OCI-M2 (cell line): ENCODE results near the gene KIF1A.
A peak's percentile ranks its signal among the peaks of the same experiment; 100 is the strongest.

Experiments
- DNase-seq: peaks from one replicate; lab custom pipeline; 2025; ENCODE audit not compliant: unreplicated experiment; lab: John Stamatoyannopoulos, UW

Gene KIF1A, protein sequence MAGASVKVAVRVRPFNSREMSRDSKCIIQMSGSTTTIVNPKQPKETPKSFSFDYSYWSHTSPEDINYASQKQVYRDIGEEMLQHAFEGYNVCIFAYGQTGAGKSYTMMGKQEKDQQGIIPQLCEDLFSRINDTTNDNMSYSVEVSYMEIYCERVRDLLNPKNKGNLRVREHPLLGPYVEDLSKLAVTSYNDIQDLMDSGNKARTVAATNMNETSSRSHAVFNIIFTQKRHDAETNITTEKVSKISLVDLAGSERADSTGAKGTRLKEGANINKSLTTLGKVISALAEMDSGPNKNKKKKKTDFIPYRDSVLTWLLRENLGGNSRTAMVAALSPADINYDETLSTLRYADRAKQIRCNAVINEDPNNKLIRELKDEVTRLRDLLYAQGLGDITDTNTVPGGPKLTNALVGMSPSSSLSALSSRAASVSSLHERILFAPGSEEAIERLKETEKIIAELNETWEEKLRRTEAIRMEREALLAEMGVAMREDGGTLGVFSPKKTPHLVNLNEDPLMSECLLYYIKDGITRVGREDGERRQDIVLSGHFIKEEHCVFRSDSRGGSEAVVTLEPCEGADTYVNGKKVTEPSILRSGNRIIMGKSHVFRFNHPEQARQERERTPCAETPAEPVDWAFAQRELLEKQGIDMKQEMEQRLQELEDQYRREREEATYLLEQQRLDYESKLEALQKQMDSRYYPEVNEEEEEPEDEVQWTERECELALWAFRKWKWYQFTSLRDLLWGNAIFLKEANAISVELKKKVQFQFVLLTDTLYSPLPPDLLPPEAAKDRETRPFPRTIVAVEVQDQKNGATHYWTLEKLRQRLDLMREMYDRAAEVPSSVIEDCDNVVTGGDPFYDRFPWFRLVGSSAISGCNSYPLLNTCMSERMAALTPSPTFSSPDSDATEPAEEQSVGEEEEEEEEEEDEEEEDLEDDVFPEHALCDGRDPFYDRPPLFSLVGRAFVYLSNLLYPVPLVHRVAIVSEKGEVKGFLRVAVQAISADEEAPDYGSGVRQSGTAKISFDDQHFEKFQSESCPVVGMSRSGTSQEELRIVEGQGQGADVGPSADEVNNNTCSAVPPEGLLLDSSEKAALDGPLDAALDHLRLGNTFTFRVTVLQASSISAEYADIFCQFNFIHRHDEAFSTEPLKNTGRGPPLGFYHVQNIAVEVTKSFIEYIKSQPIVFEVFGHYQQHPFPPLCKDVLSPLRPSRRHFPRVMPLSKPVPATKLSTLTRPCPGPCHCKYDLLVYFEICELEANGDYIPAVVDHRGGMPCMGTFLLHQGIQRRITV (N-terminal part only)

DNA sequence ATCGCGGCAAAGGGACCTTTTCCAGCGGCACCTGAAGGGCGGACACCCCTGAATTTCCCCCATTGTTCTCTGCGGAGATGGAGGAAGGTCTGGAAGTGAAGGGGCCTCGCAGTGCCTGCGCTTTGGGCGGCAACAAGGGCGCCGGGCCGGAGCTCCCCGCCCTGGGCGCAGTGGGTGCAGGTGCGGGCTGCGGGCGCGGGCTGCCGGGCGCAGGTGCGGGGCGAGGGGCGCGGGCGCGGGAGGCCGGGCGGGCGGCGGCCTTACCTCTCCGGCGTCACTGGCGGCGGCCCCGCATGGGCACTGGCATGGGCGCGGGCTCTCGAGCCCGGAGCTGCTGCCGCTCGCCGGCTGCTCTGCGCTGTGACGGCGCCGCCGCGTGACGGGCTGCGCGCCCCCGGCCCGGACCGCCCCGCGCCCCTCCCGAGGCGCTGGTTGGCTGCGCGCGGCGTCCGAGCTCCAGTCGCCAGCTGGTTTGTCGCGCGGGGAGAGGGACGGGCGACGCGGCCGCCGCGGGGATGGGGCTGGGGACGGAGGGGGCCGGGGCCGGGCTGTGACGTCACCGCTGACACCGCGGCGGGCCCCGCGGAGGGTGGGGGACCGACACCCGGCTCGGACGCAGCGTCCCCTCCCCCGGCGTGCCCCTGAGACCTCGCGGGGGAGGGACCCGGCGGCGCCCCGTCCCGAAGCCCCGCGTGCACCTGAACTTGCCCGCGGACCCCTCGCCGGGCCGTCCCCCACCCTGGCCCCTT, at the start of gene KIF1A:
Gene KIF1A (minus strand): TSS at position 362 of the 749 bp plus-strand sequence. CDS start 22,467 bp downstream, outside the sequence.
- DNase-seq = no peak

DNA sequence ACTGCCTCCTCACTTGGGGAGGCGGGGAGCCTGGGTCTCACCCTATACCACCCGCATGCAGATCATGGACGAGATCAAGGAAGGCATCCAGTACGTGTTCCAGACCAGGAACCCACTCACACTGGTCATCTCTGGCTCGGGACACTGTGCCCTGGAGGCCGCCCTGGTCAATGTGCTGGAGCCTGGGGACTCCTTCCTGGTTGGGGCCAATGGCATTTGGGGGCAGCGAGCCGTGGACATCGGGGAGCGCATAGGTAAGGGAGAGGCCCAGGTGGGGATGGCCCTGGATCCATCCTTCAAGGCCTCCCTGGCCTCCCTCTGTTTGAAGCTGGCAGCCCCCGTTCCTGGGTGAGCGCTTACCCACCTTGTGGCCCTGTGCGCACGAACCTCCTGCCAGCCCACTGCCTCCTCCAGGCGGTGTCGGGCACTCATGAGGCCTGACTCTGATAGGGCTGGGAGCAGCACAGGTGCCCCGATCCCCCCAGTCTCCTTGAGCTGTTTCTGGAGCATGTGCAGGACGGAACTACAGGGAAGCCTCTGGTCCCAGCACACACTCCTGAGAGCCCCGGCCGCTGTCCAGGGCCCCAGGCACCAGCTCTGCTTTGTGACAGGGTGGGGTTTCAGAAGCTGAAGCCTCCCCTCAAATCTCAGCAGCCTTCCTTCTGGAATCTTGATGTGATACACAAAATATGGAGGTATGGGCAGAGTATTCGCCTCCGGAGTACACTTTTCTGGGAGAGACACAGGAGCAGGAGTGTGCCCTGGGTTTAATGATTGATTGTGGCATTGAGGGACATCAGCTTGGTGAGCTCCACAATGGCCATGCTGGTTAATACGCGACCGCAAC, 49.3 kb upstream of the KIF1A start:
- no peak for DNase-seq

DNA sequence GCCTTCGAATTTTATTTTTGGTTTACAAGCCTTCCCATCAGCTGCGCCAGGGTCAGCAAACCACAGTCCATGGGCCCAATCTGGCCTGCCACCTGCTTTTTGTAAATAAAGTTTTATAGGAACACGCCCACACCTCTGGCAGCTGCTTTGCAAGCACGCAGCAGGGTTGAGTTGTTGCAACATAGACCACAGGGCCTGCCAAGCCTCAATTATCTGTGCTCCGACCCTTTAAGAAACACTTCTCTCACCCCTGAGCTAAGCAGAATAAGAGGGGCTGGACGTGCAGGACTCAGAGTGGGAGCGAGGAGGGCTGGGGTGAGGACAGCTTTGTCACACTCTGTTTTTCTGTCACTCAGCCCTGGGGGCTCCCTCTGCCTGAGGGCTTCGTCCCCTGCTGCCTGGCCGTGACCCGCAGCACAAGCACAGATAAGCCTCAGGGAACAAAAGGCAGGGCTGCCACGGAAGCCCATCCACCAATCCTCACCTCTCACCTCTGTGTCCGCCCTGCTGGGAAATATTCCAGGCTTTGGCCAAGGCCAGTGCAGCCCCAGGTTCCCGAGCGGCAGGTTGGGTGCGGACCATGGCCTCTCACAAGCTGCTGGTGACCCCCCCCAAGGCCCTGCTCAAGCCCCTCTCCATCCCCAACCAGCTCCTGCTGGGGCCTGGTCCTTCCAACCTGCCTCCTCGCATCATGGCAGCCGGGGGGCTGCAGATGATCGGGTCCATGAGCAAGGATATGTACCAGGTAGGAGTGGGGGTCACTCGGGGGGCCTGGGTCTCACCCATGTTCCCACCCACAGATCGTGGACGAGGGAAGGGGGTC, 48.5 kb upstream of the KIF1A start, which contains the start of gene AGXT:
Gene AGXT (plus strand): TSS at position 539 of the 823 bp plus-strand sequence. CDS start 42 bp downstream, at position 581.
- DNase-seq = no peak

DNA sequence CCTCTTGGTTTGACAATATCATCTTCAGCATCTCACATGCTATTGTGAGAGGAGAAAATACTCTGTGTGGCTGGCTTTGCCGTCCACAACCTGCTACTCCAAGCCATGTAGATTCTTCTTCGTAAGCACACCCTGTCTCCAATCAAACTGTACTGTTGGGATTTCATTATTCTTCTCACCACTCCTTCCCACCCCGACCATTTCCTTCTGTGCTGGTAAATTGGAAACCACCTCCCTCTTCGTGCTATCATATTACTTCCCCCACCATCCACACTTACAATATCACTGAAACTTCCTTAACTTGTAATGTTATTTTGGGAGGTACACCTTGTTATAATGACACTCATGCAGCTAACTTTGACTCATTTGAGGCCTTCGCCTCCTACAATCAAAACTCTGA, 45.4 kb upstream of the KIF1A start:
- DNase-seq = no peak

DNA sequence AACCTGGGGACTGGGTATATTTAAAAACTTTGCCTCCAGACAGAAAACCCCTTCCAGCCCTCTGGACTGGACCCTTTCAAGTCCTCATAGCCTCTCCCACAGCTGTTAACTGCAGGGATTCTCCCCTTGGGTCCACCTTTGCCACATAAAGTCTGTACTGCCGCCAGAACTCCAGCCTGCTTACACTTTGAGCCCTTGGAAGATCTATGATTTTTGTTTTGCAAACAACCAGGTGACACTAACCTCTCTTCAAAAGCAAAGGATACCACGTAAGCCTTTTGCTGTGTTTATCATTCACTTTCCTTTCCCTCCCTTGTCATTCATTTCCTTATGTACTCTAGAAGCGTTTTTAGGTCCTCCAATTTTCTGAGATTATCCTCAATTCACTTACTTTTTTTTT, 44.5 kb upstream of the KIF1A start:
- no peak for DNase-seq

DNA sequence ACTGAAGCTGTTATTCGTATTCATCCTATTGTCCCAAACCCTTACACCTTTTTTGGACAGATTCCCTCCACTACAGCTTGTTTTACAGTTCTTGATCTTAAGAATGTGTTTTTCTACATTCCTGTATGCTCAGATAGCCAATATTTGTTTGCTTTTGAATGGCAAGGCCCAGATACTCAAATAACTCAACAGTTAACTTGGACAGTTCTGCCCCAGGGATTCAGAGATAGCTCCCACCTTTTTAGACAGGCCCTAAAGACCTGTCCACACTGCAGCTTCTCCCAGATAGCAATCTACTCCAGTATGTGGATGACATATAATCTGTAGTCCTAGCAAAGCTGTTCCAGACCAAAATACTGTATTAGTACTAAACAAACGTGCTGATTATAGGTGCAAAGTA, 41.5 kb upstream of the KIF1A start:
- DNase-seq = no peak

DNA sequence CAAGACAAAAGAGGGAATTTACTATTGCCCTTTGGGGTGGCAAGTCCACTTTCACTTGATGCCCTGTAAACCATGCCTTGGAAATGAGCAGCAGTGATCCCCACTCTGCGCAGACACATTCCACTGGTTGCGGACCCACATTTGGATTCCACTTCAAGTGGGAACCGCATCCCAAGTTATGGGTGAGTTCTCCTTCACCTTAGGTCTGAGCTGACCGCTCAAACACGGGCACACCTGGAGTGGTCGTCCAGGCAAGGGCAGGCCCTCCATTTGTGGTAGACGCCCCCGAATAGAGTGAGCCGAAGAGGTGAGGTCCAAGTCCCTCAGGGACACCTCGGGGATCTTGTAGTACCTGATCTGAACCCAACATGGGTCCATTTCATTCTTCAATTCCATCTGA, 38.9 kb upstream of the KIF1A start:
- no peak for DNase-seq

DNA sequence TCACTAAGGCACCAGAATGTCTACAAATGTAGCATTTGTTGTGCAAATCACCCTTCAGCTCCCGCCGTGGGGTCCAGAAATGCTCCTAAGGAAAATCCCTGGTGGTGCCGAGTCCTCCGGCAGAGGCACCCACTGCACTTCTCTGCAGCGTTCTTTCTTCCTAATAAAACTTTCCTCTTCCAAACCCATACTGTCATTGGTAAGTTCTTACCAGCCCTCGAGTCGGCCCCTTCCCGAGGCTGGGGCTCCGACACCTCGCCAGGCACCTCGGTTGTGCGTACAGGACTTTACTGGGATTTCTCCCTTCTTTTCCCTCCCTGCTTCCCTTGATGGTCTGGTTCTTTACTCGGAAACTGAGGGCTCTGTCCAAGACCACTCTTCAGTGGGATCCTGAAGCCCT, 38.3 kb upstream of the KIF1A start:
- DNase-seq = no peak

DNA sequence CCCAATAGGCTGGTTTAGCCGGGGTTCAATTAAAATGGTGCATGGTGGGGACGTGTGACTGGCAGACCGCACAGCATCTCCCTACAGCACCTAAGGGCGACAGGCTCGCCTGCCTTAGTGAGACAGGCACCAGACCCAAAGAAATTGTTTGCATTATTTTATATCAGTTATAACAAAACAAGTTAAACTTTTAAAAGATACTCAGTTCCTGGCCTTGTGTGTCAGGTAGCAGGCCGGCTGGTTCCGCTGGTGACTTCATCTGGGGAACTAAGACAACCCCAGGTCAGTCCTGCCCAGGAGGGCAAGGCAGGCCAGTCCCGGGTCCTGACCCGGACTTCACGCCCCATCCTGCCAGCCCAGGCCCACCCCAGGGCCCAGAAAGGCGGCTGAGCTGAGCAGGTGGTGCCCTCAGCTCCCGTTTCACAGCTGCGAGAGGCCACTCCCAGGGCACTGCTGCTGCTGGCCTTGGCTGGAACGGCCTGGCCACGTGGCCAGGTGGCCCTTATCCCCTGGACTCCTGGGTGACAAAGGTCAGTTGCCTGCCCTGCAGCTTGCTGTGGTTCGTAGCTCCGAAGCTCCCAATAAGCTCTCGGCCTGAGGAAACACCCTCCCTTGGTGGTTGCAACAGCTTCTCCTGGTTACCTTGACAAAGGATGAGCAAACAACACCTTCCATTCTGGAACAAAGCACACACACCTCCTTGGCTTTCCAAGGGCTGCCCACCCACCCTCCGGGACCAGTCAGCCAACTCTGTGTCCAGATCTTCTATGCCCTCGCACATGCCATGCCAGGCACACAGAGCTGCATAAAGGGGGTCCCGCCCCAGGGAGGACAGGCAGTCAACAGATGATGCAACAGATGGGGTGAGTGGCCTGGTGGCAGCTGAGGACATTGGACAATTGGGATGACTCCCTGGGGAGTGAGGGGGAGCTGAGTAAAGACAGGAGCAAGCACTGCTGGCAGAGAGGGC, 37.3 kb upstream of the KIF1A start:
- DNase-seq = no peak

DNA sequence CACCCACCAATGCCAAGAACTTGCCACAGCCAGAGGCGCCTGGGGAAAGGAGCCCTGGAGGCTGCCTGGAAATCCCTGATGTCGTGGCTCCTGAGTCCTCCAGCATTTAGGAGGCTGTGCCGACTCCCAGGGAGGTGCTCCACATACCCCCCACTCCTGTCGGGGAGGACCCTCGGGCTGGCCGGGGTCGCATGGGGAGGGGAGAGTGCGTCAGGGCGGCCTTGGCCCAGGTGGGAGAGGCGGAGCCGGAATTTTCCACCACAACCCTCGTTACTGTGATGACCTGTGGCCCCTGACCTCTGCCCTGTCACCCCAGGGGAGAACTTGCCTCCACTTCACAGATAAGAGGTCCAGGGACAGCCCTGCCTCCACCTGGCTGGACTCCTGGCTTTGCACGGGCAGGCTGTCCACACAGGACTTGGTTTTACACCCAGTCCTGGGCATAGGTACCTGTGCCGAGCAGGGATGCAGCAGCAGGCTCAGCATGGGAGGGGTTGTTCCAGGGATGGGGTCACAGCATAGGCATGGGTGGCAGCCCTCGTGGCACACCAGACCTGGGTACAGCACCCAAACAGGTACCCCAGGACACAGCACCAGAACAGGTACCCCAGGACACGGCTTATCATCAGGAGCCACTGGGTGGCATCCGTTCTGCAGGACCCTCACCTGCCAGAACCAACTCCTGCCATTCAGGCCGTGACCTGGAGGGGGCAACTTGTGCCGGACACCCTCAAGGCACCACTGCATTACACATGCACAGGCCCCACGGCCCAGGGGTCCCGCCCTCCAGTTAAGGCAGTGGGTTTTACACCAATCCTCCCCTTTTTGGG, 36.3 kb upstream of the KIF1A start:
- DNase-seq = no peak

DNA sequence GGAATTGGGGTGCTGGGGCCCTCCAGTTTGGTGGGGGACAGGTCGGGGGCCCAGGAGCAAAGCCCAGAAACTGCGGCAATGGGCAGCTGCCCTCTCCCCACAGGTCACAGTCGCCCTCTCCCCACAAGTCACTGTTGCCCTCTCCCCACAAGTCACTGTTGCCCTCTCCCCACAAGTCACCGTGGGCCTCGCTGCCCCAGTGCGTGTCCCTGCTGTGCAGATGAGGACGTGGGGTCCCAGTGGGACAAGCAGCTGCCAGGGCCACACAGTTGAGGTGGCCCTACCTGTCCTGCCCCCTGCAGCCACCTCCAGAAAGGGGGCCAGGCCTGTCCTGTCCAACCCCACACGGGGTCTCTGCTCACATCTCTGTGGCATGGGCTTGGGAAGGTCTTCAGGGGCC, 35.7 kb upstream of the KIF1A start:
- no peak for DNase-seq

DNA sequence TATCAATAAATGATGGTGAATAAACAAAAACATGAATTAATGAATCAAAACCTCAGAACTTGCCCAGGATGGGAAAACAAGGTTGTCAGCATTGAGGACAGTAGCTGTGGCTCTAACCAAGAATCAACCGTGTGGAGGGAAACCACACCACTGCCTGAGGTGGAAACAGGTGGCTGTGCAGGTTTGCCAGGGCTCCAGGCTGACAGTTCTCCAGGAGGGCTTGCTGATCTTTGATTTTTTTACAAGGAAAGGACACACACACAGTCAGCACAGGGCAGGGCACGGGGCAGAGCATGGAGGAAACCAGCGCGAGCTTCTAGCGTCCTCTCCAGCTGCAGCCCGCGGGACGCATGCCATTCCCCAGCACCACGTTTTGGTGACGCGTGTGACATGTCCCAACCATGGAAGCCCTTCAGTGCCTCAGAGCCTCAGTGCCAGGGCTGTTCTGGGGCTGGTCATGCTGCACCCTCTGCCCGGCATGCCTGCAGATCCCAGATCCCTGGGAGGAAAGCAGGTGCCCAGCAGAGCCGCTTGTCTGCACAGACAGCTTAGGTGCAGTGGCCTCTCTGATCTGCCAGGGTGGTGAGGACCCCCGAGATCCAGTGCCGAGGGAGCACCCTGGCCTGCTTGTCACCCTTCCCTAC, 32.8 kb upstream of the KIF1A start:
- DNase-seq = no peak

DNA sequence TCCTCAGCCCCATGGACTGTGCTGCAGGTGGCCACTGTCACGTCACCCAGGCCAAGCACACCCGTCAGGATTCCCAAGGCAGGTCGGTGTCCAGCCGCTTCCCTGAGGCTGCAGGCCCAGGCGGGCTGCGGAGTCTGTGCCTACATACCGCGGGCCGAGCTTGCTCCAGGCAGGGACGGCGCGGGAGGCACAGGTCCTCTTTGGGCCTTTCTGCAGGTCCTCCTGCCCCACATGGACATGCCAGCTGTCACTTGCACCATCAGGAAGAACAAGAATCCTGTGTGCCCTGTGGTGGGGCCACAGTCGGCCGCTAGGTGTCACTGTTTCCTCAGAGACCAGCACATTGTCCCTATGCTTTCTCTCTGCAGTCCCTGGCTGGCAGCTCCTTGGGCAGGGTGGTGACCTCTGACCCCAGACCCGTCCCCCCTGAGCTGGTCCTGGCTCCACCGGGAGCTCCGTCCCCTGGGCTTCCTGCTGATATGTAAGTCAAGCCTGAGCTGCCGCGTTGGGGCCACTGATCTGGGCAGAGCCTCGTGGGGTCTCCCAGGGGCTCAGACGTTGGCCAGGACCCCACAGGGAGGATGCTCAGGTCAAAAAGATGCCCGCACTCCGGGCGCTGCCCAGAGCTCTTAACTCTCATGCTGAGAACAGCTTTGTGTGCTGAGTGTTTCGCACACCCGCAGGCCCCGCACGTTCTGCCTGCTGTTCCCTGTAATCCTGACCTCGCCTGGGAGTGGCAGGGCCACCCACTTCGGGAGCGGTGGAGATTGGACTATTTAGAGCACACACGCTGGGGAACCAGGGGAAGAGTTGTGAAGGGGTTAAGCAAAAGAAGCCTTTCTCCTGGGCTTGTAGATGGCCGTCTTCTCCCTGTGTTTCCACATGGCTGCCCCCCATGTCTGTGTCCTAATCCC, 31.3 kb upstream of the KIF1A start:
- DNase-seq = peak; percentile 8

DNA sequence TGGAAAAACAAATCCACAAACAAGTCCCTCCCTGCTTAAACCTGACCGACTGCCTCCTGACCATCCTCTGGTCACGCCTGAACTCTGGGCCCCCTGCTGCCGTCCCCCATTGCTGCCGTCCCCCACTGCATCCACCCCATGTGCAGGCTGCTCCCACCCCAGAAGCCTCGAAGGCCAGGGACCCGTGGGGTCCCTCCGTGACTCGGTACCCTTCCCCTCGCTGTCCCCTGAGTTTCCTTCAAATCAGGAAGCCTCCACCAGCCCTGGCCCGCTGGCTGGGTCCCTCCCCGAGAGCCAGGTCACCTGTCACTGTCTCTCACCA, 30.7 kb upstream of the KIF1A start:
- DNase-seq = no peak

DNA sequence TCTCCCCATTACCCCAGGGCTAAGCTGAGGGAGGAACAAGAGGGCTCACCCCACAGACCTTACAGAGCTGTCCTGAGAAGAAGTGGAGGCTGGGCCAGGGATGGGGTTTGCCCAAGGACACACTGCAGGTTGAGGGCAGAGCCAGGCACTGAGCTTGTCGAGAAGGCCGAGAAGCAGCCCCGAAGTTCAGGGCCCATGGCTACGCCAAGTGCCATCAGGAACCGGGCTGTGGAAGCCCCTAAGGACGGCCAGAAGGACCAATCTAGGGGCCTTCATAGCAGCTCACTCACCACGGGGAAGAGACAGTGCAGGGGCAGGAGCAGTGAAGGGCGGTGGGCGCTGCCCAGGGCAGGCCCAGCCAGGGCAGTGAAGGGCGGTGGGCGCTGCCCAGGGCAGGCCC, 30.0 kb upstream of the KIF1A start:
- no peak for DNase-seq
